ENCODE results near the gene TEAD4.

The TEAD4 gene

DNA sequence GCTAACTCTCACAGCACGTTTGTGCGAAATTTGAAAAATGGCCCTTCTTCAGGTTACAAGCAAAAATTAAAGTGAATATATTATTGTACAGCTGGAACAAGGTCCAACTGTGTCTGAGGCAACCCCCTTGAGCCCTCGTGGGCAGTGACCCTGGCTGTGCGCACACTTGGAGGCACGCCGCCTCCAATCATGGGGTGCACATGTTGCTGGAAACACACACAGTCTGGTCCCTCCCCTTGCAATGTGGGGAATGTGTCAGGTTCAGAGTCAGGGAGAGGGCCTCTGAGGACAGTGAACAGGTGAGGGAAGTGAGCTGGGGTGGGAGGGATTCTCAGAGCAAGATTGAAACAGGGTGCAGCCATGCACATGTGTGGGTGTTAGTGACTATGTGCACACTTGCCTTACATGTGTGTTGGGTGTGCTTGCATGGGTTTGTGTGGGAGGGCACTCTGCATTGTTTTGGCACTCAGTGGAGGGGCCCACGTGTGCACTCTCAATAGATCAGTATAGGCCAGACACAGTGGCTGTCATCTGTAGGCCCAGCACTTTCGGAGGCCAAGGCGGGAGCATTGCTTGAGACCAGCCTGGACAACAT, 127.6 kb downstream of the TEAD4 start:
- DNase-seq (ENCODE audit: low read depth), result no peak
- no peak overlapping the region for H3K4me3 ChIP-seq (ENCODE audit: low read depth, low read length)
- TF ChIP-seq CTCF (IDR thresholded peaks at IDR 0.05; ENCODE audit: low read depth, low read length, missing control alignments), result no peak

GRCh38 chr12:3087758-3088650, 128.8 kb downstream of the TEAD4 start:
- DNase-seq (ENCODE audit: low read depth), result no peak
- TF ChIP-seq CTCF (IDR thresholded peaks at IDR 0.05; ENCODE audit: low read depth, low read length, missing control alignments), result no peak
- no peak overlapping the region for H3K4me3 ChIP-seq (ENCODE audit: low read depth, low read length)

GRCh38 chr12:3089588-3089987, 130.4 kb downstream of the TEAD4 start:
- no peak for TF ChIP-seq CTCF (IDR thresholded peaks at IDR 0.05; ENCODE audit: low read depth, low read length, missing control alignments)
- no peak for DNase-seq (ENCODE audit: low read depth)
- no peak overlapping the region for H3K4me3 ChIP-seq (ENCODE audit: low read depth, low read length)
